Measurements from ENCODE around the gene NHLH1. TPM values are rescaled to one million over a fixed set of nuclear protein-coding genes. Genes with fewer than 3 reads are reported as not detected.

NHLH1 gene
- total RNA-seq, 1 donor from 2014 or later: 10.6 TPM

- peaks cover 26% of the 10 kb centered on the region for H3K4me1 Mint-ChIP-seq
- no peaks in the 10 kb centered on the region for H3K27me3 Mint-ChIP-seq (ENCODE audit: low read depth)
- TF ChIP-seq, protein P1, sequence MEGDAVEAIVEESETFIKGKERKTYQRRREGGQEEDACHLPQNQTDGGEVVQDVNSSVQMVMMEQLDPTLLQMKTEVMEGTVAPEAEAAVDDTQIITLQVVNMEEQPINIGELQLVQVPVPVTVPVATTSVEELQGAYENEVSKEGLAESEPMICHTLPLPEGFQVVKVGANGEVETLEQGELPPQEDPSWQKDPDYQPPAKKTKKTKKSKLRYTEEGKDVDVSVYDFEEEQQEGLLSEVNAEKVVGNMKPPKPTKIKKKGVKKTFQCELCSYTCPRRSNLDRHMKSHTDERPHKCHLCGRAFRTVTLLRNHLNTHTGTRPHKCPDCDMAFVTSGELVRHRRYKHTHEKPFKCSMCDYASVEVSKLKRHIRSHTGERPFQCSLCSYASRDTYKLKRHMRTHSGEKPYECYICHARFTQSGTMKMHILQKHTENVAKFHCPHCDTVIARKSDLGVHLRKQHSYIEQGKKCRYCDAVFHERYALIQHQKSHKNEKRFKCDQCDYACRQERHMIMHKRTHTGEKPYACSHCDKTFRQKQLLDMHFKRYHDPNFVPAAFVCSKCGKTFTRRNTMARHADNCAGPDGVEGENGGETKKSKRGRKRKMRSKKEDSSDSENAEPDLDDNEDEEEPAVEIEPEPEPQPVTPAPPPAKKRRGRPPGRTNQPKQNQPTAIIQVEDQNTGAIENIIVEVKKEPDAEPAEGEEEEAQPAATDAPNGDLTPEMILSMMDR (conservative IDR thresholded peaks at IDR 0.05): no peak
- peaks cover 27% of the 10 kb centered on the region for H3K36me3 Mint-ChIP-seq (ENCODE audit: low read depth)
- H3K9me3 Mint-ChIP-seq: no peaks in the 10 kb centered on the region
- peak overlapping the region; percentile 72 for H3K27ac Mint-ChIP-seq (ENCODE audit: unreplicated experiment)
- H3K4me3 Mint-ChIP-seq: no peak overlapping the region
- DNase-seq (ENCODE audit: low read depth, low spot score): no peak
These were observed 8.8 kb upstream of the NHLH1 start for GRCh38 chr1:160358073-160358472.

GRCh38 chr1:160359559-160360226 lies 7.2 kb upstream of the NHLH1 start:
- DNase-seq (ENCODE audit: low read depth, low spot score): no peak
- TF ChIP-seq, protein P1 (conservative IDR thresholded peaks at IDR 0.05): no peak
- Mint-ChIP-seq H3K27me3 (ENCODE audit: low read depth) (no peaks in the 10 kb centered on the region), H3K4me3 (no peak overlapping the region), H3K27ac (ENCODE audit: unreplicated experiment) (no peak overlapping the region), H3K36me3 (ENCODE audit: low read depth) (peaks cover 23% of the 10 kb centered on the region), H3K9me3 (no peaks in the 10 kb centered on the region), H3K4me1 (peaks cover 40% of the 10 kb centered on the region)

- peaks cover 23% of the 10 kb centered on the region for H3K36me3 Mint-ChIP-seq (ENCODE audit: low read depth)
- no peak for DNase-seq (ENCODE audit: low read depth, low spot score)
- no peaks in the 10 kb centered on the region for H3K9me3 Mint-ChIP-seq
- H3K4me3 Mint-ChIP-seq: no peak overlapping the region
- peak overlapping the region; percentile 32 for H3K27ac Mint-ChIP-seq (ENCODE audit: unreplicated experiment)
- TF ChIP-seq, protein P1 (conservative IDR thresholded peaks at IDR 0.05): no peak
- peaks cover 40% of the 10 kb centered on the region for H3K4me1 Mint-ChIP-seq
- H3K27me3 Mint-ChIP-seq (ENCODE audit: low read depth): no peaks in the 10 kb centered on the region
These were observed 6.6 kb upstream of the NHLH1 start for GRCh38 chr1:160360227-160360695.

GRCh38 chr1:160361199-160361598 lies 5.7 kb upstream of the NHLH1 start:
- Mint-ChIP-seq H3K27ac (ENCODE audit: unreplicated experiment) (peak overlapping the region; percentile 60), H3K9me3 (no peaks in the 10 kb centered on the region), H3K4me3 (no peak overlapping the region)

GRCh38 chr1:160361814-160362167 lies 5.1 kb upstream of the NHLH1 start:
- Mint-ChIP-seq H3K9me3 (no peaks in the 10 kb centered on the region), H3K27me3 (ENCODE audit: low read depth) (no peaks in the 10 kb centered on the region), H3K4me1 (peaks cover 46% of the 10 kb centered on the region), H3K27ac (ENCODE audit: unreplicated experiment) (peak overlapping the region; percentile 60), H3K36me3 (ENCODE audit: low read depth) (peaks cover 17% of the 10 kb centered on the region), H3K4me3 (no peak overlapping the region)
- DNase-seq (ENCODE audit: low read depth, low spot score): no peak
- TF ChIP-seq, protein P1 (conservative IDR thresholded peaks at IDR 0.05): no peak

More at GRCh38 chr1:160361199-160361598, 5.7 kb upstream of the NHLH1 start:
- TF ChIP-seq, protein P1 (conservative IDR thresholded peaks at IDR 0.05): no peak
- Mint-ChIP-seq H3K4me1 (peaks cover 46% of the 10 kb centered on the region), H3K36me3 (ENCODE audit: low read depth) (peaks cover 20% of the 10 kb centered on the region), H3K27me3 (ENCODE audit: low read depth) (no peaks in the 10 kb centered on the region)
- no peak for DNase-seq (ENCODE audit: low read depth, low spot score)
